B cell (primary cell): Measurements from ENCODE around the gene MYRFL. TPM values are rescaled to one million over a fixed set of nuclear protein-coding genes. Genes with fewer than 3 reads are reported as not detected.

Experiments used
- ATAC-seq: fragments of 200-7000 bp; cut with Tn5 transposase; one replicate; pipeline ENCODE4 v1.10.0; 2021; ENCODE audit warnings: low read depth, mild to moderate bottlenecking, moderate number of reproducible peaks, moderate library complexity
- CTCF ChIA-PET: fragments of 350-600 bp; sonication (Branson Sonifier 250); formaldehyde crosslinking; loops from one replicate; lab custom pipeline; 2021; ENCODE audit warnings: antibody characterized with exemption, inconsistent platforms; lab: Charles Lee
- POLR2A ChIA-PET: fragments of 350-600 bp; sonication (Branson Sonifier 250); formaldehyde crosslinking; loops from one replicate; lab custom pipeline; 2021; ENCODE audit warnings: antibody characterized with exemption; lab: Charles Lee
- DNase-seq: peaks from one replicate; pipeline ENCODE4 v3.0.0; 2013
- H2AFZ ChIP-seq: 2 replicates; pipeline ENCODE4 v1.6.1; 2012; ENCODE audit warnings: mild to moderate bottlenecking, low read depth, low read length; ENCODE audit not compliant: insufficient read depth, poor library complexity, severe bottlenecking
- H3K27ac ChIP-seq, 2 donors: 1 replicate in 1 of 2; 2 replicates in 1 of 2; pipeline ENCODE4 v1.5.1; 2012 to 2013; ENCODE audit warnings: low read length in 2 of 2, mild to moderate bottlenecking in 2 of 2, moderate library complexity in 1 of 2
- H3K27me3 ChIP-seq, 4 experiments: fragments of 200-600 bp in 1 of 4; sonication (generic) in 1 of 4; replicated peaks in 1 of 4; 1 replicate in 2 of 4; 2 replicates in 2 of 4; pipeline versions ENCODE4 v1.6.1 to v1.7.0; 2013 to 2016; ENCODE audit warnings: low read length in 3 of 4, mild to moderate bottlenecking in 2 of 4, mixed read lengths in 1 of 4, moderate library complexity in 1 of 4; ENCODE audit not compliant: insufficient read depth in 4 of 4, control insufficient read depth in 3 of 4; ENCODE audit errors: control extremely low read depth in 1 of 4
- H3K36me3 ChIP-seq, 2 experiments: replicated peaks in 1 of 2; 1 replicate in 1 of 2; 2 replicates in 1 of 2; pipeline versions ENCODE4 v1.6.1 to v1.7.1; 2013; ENCODE audit warnings: low read length in 1 of 2; ENCODE audit not compliant: insufficient read depth in 2 of 2, control insufficient read depth in 1 of 2; ENCODE audit errors: control extremely low read depth in 1 of 2, extremely low read depth in 1 of 2
- H3K4me1 ChIP-seq, 2 donors: fragments of 200-600 bp in 1 of 2; sonication (generic) in 1 of 2; 1 replicate in 1 of 2; 2 replicates in 1 of 2; pipeline versions ENCODE4 v1.5.1 to v1.6.1; 2013 to 2017; ENCODE audit warnings: low read length in 2 of 2; ENCODE audit not compliant: control insufficient read depth in 2 of 2, insufficient read depth in 2 of 2
- H3K4me2 ChIP-seq: replicated peaks from 2 replicates; pipeline ENCODE3; 2012; ENCODE audit warnings: mild to moderate bottlenecking, low read depth, low read length; ENCODE audit not compliant: poor library complexity, severe bottlenecking
- H3K4me3 ChIP-seq, 5 experiments: fragments of 200-600 bp in 1 of 5; sonication (generic) in 1 of 5; 1 replicate in 3 of 5; 2 replicates in 2 of 5; pipeline versions ENCODE4 v1.5.1 to v1.7.0; 2011 to 2016; ENCODE audit warnings: low read length in 4 of 5, mild to moderate bottlenecking in 4 of 5, low read depth in 2 of 5, control low read depth in 1 of 5, moderate library complexity in 1 of 5; ENCODE audit not compliant: insufficient read depth in 1 of 5; ENCODE audit errors: control extremely low read depth in 1 of 5, extremely low read depth in 1 of 5
- H3K79me2 ChIP-seq: fragments of 200-600 bp; sonication (generic); one replicate; pipeline ENCODE4 v1.6.0; 2016; ENCODE audit warnings: low read length; ENCODE audit not compliant: control insufficient read depth, insufficient read depth
- H3K9ac ChIP-seq: fragments of 200-600 bp; sonication (generic); 2 replicates; pipeline ENCODE4 v1.6.1; 2017; ENCODE audit warnings: mild to moderate bottlenecking, low read length, moderate library complexity
- H3K9me3 ChIP-seq, 3 donors: one replicate each; pipeline versions ENCODE4 v1.6.1 to v1.7.1; 2013; ENCODE audit warnings: low read length in 2 of 3; ENCODE audit not compliant: control insufficient read depth in 2 of 3, insufficient read depth in 1 of 3; ENCODE audit errors: control extremely low read depth in 1 of 3
- H4K20me1 ChIP-seq: 2 replicates; pipeline ENCODE4 v1.6.0; 2012; ENCODE audit warnings: mild to moderate bottlenecking, low read length; ENCODE audit not compliant: insufficient read depth, control insufficient read depth, poor library complexity, severe bottlenecking
- H3K27ac Mint-ChIP-seq: one replicate; pipeline ENCODE4 v1.8.0; 2021; ENCODE audit warnings: mixed read lengths
- H3K27me3 Mint-ChIP-seq: one replicate; pipeline ENCODE4 v1.8.0; 2021; ENCODE audit warnings: mixed read lengths
- H3K4me1 Mint-ChIP-seq: one replicate; pipeline ENCODE4 v1.8.0; 2021; ENCODE audit warnings: mixed read lengths
- H3K4me3 Mint-ChIP-seq: one replicate; pipeline ENCODE4 v1.8.0; 2021; ENCODE audit warnings: mixed read lengths
- H3K9me3 Mint-ChIP-seq: one replicate; pipeline ENCODE4 v1.8.0; 2022; ENCODE audit warnings: mixed read lengths; ENCODE audit not compliant: insufficient read depth
- CTCF ChIP-seq: fragments of 200-600 bp; IDR thresholded peaks from one replicate; pipeline ENCODE4 v1.8.0; 2022; ENCODE audit warnings: antibody characterized with exemption, mild to moderate bottlenecking
- EZH2 ChIP-seq: IDR thresholded peaks from 2 replicates; pipeline ENCODE4 v1.6.1; 2012; ENCODE audit warnings: borderline replicate concordance, low read depth, mild to moderate bottlenecking, moderate library complexity, low read length; ENCODE audit not compliant: insufficient read depth, poor library complexity, severe bottlenecking
- WGBS: methylation state at CpG from one replicate; pipeline ENCODE4 v1.1.5; 2013; ENCODE audit warnings: missing lambda C conversion rate; ENCODE audit not compliant: insufficient coverage; 5-methylcytosine and 5-hydroxymethylcytosine counted together
- intact Hi-C: fragments of 100-400 bp; cut with micrococcal nuclease; formaldehyde crosslinking; loops from one replicate; pipeline ENCODE4 v1.10.0; 2022
- polyA plus RNA-seq: library from polyadenylated mRNA; depleted of rRNA; stranded (reverse); fragments of >200 nt; gene quantifications from 2 replicates; pipeline ENCODE4 v1.2.3, GENCODE V29; 2012
- total RNA-seq, 2 donors: library from RNA; stranded (reverse); fragments of 120-200 nt in 1 of 2; gene quantifications; 1 replicate in 1 of 2; 2 replicates in 1 of 2; pipeline versions ENCODE4 v1.2.3 to v1.2.4, GENCODE V29; 2013 to 2022

MYRFL gene
- total and polyA plus RNA-seq, 2 donors (not counting 1 experiment from before 2014, with no cell fraction given) = 0.28 TPM; not detected in 1

GRCh38 chr12:69894800-69895383 lies 69.9 kb downstream of the MYRFL start:
- Histone ChIP-seq H3K27ac (no peak overlapping the region), H3K4me2 (no peak overlapping the region), H3K4me1 (no peaks in the 10 kb centered on the region), H3K4me3 (no peak overlapping the region), H3K9me3 (no peaks in the 10 kb centered on the region), H3K36me3 (no peaks in the 10 kb centered on the region), H3K27me3 (no peaks in the 10 kb centered on the region), H3K9ac (no peak overlapping the region), H4K20me1 (no peaks in the 10 kb centered on the region), H2AFZ (no peak overlapping the region), H3K79me2 (no peaks in the 10 kb centered on the region)
- TF ChIP-seq EZH2 = no peak
- TF ChIP-seq CTCF = no peak
- DNase-seq (no peak), ATAC-seq (no peak)
- Mint-ChIP-seq H3K27ac (no peak overlapping the region), H3K27me3 (peaks cover 3% of the 10 kb centered on the region), H3K4me1 (no peaks in the 10 kb centered on the region), H3K4me3 (no peak overlapping the region), H3K9me3 (no peaks in the 10 kb centered on the region)
- CTCF ChIA-PET = interaction anchor here (6.0 kb wide), 1 partner anchor 16 kb away, joined by 22 read pairs; no protein-coding TSS in a partner anchor
- POLR2A ChIA-PET = no interaction called here
- intact Hi-C loops = no loop called here
- 100% methylated on average over 2 of the region's 4 CpGs for WGBS

GRCh38 chr12:69896653-69897381 lies 71.8 kb downstream of the MYRFL start:
- no peak overlapping the region for H3K9ac ChIP-seq
- no peaks in the 10 kb centered on the region for H3K36me3 ChIP-seq
- Mint-ChIP-seq H3K27ac (no peak overlapping the region), H3K9me3 (no peaks in the 10 kb centered on the region), H3K27me3 (peaks cover 3% of the 10 kb centered on the region), H3K4me1 (peaks cover 2% of the 10 kb centered on the region), H3K4me3 (no peak overlapping the region)
- POLR2A ChIA-PET = no interaction called here
- H3K27me3 ChIP-seq = no peaks in the 10 kb centered on the region
- no peaks in the 10 kb centered on the region for H3K79me2 ChIP-seq
- H3K9me3 ChIP-seq = no peaks in the 10 kb centered on the region
- no peak for ATAC-seq
- H4K20me1 ChIP-seq = no peaks in the 10 kb centered on the region
- 100% methylated on average over 2 of the region's 4 CpGs for WGBS
- H3K4me1 ChIP-seq = peaks cover 0 to 5% of the 10 kb centered on the region in 2 donors
- no peak for DNase-seq
- H3K27ac ChIP-seq = no peak overlapping the region
- CTCF ChIA-PET = interaction anchor here (1.1 to 1.8 kb wide), 2 partner anchors 10 to 680 kb away, joined by 3 to 7 read pairs; no protein-coding TSS in a partner anchor
- no peak overlapping the region for H2AFZ ChIP-seq
- no peak overlapping the region for H3K4me2 ChIP-seq
- intact Hi-C loops = no loop called here
- TF ChIP-seq EZH2 (no peak), CTCF (no peak)
- no peak overlapping the region for H3K4me3 ChIP-seq
